ENCODE results near the gene FBXO48. TPM values are rescaled to one million over a fixed set of nuclear protein-coding genes. Genes with fewer than 3 reads are reported as not detected.

Gene FBXO48
- total and polyA plus RNA-seq, 12 donors = 0.27 to 1.2 (median 0.86) TPM

- Histone ChIP-seq H3K27me3 (no peaks in the 10 kb centered on the region), H3K27ac (no peak overlapping the region), H3K4me3 (no peak overlapping the region), H3K36me3 (peaks cover 0 to 6% (median 0%) of the 10 kb centered on the region in 9 donors), H3K4me1 (no peaks in the 10 kb centered on the region), H3K9me3 (peaks cover 0 to 4% (median 0%) of the 10 kb centered on the region in 11 donors)
- WGBS, 2 donors = 75 to 80% methylated on average over 1 of the region's 1 CpG
- no peak for ATAC-seq
- TF ChIP-seq CTCF (IDR thresholded peaks at IDR 0.05) = no peak
- no peak for DNase-seq
- intact Hi-C loops (cut with DNase I) = no loop called here
Observed at GRCh38 chr2:68478688-68479087, 11.6 kb upstream of the FBXO48 start.

- Histone ChIP-seq H3K27ac (no peak overlapping the region), H3K9me3 (no peaks in the 10 kb centered on the region), H3K4me3 (no peak overlapping the region), H3K27me3 (no peaks in the 10 kb centered on the region), H3K4me1 (no peaks in the 10 kb centered on the region), H3K36me3 (peaks cover 0 to 6% (median 0%) of the 10 kb centered on the region in 9 donors)
- TF ChIP-seq CTCF (IDR thresholded peaks at IDR 0.05) = no peak
- ATAC-seq = no peak
- 91 to 97% methylated on average over 1 of the region's 1 CpG for WGBS, 2 donors
- no peak for DNase-seq
- intact Hi-C loops (cut with DNase I) = no loop called here
Observed at GRCh38 chr2:68476454-68476853, 9.4 kb upstream of the FBXO48 start.

- Histone ChIP-seq H3K36me3 (peaks cover 0 to 6% (median 0%) of the 10 kb centered on the region in 9 donors), H3K4me1 (no peaks in the 10 kb centered on the region), H3K9me3 (no peaks in the 10 kb centered on the region), H3K4me3 (no peak overlapping the region), H3K27me3 (no peaks in the 10 kb centered on the region), H3K27ac (no peak overlapping the region)
- ATAC-seq (no peak), DNase-seq (no peak)
- WGBS, 2 donors = 70 to 77% methylated on average over 2 of the region's 2 CpGs
- no peak for TF ChIP-seq CTCF (IDR thresholded peaks at IDR 0.05)
- intact Hi-C loops (cut with DNase I) = no loop called here
Observed at GRCh38 chr2:68475576-68475975, 8.5 kb upstream of the FBXO48 start.

GRCh38 chr2:68475110-68475509 is 8.0 kb upstream of the FBXO48 start:
- peaks cover 0 to 6% (median 0%) of the 10 kb centered on the region in 9 donors for H3K36me3 ChIP-seq
- H3K9me3 ChIP-seq = no peaks in the 10 kb centered on the region
- DNase-seq (no peak), ATAC-seq (no peak)
- H3K4me1 ChIP-seq = no peaks in the 10 kb centered on the region
- intact Hi-C loops (cut with DNase I) = no loop called here
- H3K27me3 ChIP-seq = no peaks in the 10 kb centered on the region
- H3K4me3 ChIP-seq = no peak overlapping the region
- no peak for TF ChIP-seq CTCF (IDR thresholded peaks at IDR 0.05)
- H3K27ac ChIP-seq = no peak overlapping the region
